H9 (cell line): ENCODE data around the gene ACTL7A. TPM values are rescaled to one million over a fixed set of nuclear protein-coding genes. Genes with fewer than 3 reads are reported as not detected.

Experiments used
- DNase-seq: peaks from one replicate; pipeline ENCODE4 v3.0.0-alpha.2; 2017
- H2AFZ ChIP-seq: one replicate; pipeline ENCODE4 v1.6.1; 2013; ENCODE audit warnings: mild to moderate bottlenecking, low read length, control low read depth, moderate library complexity
- H2AK5ac ChIP-seq: 2 replicates; pipeline ENCODE4 v1.6.1; 2013; ENCODE audit warnings: low read length, control low read depth, mixed read lengths; ENCODE audit not compliant: insufficient read length
- H2BK120ac ChIP-seq: one replicate; pipeline ENCODE4 v1.6.1; 2013; ENCODE audit warnings: low read depth, mild to moderate bottlenecking, low read length, control low read depth, inconsistent platforms; ENCODE audit not compliant: poor library complexity, severe bottlenecking
- H2BK12ac ChIP-seq: 2 replicates; pipeline ENCODE4 v1.6.1; 2013; ENCODE audit warnings: low read length, control low read depth, mixed read lengths, low read depth; ENCODE audit not compliant: insufficient read length
- H2BK15ac ChIP-seq: 2 replicates; pipeline ENCODE4 v1.6.1; 2013; ENCODE audit warnings: low read depth, low read length, control low read depth
- H2BK20ac ChIP-seq: one replicate; pipeline ENCODE4 v1.6.1; 2013; ENCODE audit warnings: low read depth, mild to moderate bottlenecking, low read length, control low read depth, inconsistent platforms; ENCODE audit not compliant: poor library complexity, severe bottlenecking
- H2BK5ac ChIP-seq: 2 replicates; pipeline ENCODE4 v1.6.1; 2013; ENCODE audit warnings: low read length, control low read depth, mixed read lengths; ENCODE audit not compliant: insufficient read length
- H3K14ac ChIP-seq: 2 replicates; pipeline ENCODE4 v1.6.1; 2013; ENCODE audit warnings: low read length, control low read depth; ENCODE audit not compliant: insufficient read depth
- H3K18ac ChIP-seq: 2 replicates; pipeline ENCODE4 v1.6.1; 2013; ENCODE audit warnings: low read depth, mild to moderate bottlenecking, mixed read lengths, low read length, control low read depth; ENCODE audit not compliant: insufficient read length
- H3K23ac ChIP-seq: 2 replicates; pipeline ENCODE4 v1.6.1; 2013; ENCODE audit warnings: low read length, control low read depth, mixed read lengths, low read depth; ENCODE audit not compliant: insufficient read length
- H3K23me2 ChIP-seq: 2 replicates; pipeline ENCODE4 v1.6.1; 2013; ENCODE audit warnings: low read depth, mild to moderate bottlenecking, mixed read lengths, low read length, control low read depth; ENCODE audit not compliant: insufficient read length, poor library complexity, severe bottlenecking
- H3K27ac ChIP-seq: 2 replicates; pipeline ENCODE4 v1.5.1; 2013; ENCODE audit warnings: low read length, control low read depth, mixed read lengths, low read depth; ENCODE audit not compliant: insufficient read length
- H3K27me3 ChIP-seq: 2 replicates; pipeline ENCODE4 v1.6.1; 2013; ENCODE audit warnings: low read length, control low read depth, inconsistent platforms; ENCODE audit not compliant: insufficient read depth
- H3K4ac ChIP-seq: 2 replicates; pipeline ENCODE4 v1.6.1; 2013; ENCODE audit warnings: low read depth, mild to moderate bottlenecking, control low read depth, inconsistent platforms, low read length, moderate library complexity
- H3K4me1 ChIP-seq: 2 replicates; pipeline ENCODE4 v1.6.1; 2013; ENCODE audit warnings: low read length, control low read depth, inconsistent platforms; ENCODE audit not compliant: insufficient read depth
- H3K4me2 ChIP-seq: 2 replicates; pipeline ENCODE4 v1.6.1; 2013; ENCODE audit warnings: low read length, control low read depth, mixed read lengths; ENCODE audit not compliant: insufficient read length, insufficient read depth
- H3K56ac ChIP-seq: 2 replicates; pipeline ENCODE4 v1.6.1; 2013; ENCODE audit warnings: low read depth, mild to moderate bottlenecking, mixed read lengths, low read length, control low read depth; ENCODE audit not compliant: insufficient read length
- H3K79me1 ChIP-seq: 2 replicates; pipeline ENCODE4 v1.6.1; 2013; ENCODE audit warnings: low read depth, mild to moderate bottlenecking, moderate library complexity, low read length, control low read depth, inconsistent platforms; ENCODE audit not compliant: insufficient read depth, poor library complexity, severe bottlenecking
- H3K79me2 ChIP-seq: 2 replicates; pipeline ENCODE4 v1.6.1; 2013; ENCODE audit warnings: low read length, control low read depth, inconsistent platforms; ENCODE audit not compliant: insufficient read depth
- H3K9ac ChIP-seq: 2 replicates; pipeline ENCODE4 v1.6.1; 2013; ENCODE audit warnings: low read length, control low read depth, mixed read lengths; ENCODE audit not compliant: insufficient read length; ENCODE audit errors: extremely low read depth
- H3K9me3 ChIP-seq: one replicate; pipeline ENCODE4 v1.6.1; 2013; ENCODE audit warnings: low read depth, low read length, inconsistent platforms; ENCODE audit not compliant: control insufficient read depth
- H3T11ph ChIP-seq: one replicate; pipeline ENCODE4 v1.6.1; 2013; ENCODE audit warnings: mild to moderate bottlenecking, low read length, control low read depth, inconsistent platforms
- H4K20me1 ChIP-seq: one replicate; pipeline ENCODE4 v1.6.1; 2013; ENCODE audit not compliant: control insufficient read depth, insufficient read length, insufficient read depth
- H4K5ac ChIP-seq: 2 replicates; pipeline ENCODE4 v1.6.1; 2013; ENCODE audit warnings: low read depth, mild to moderate bottlenecking, mixed read lengths, low read length, control low read depth; ENCODE audit not compliant: insufficient read length
- H4K8ac ChIP-seq: replicated peaks from 2 replicates; pipeline ENCODE4 v1.6.1; 2013; ENCODE audit warnings: low read length, control low read depth, mixed read lengths, low read depth; ENCODE audit not compliant: insufficient read length
- H4K91ac ChIP-seq: 2 replicates; pipeline ENCODE4 v1.6.1; 2013; ENCODE audit warnings: low read depth, mild to moderate bottlenecking, moderate library complexity, mixed read lengths, low read length, control low read depth; ENCODE audit not compliant: insufficient read length
- H3K27ac Mint-ChIP-seq, 3 experiments: 2 replicates in 2 of 3; 3 replicates in 1 of 3; pipeline ENCODE4 v1.8.0; 2020 to 2021; ENCODE audit warnings: mixed read lengths in 3 of 3, mild to moderate bottlenecking in 1 of 3, moderate library complexity in 1 of 3
- H3K27me3 Mint-ChIP-seq: 2 replicates; pipeline ENCODE4 v1.8.0; 2021; ENCODE audit warnings: low read depth, mild to moderate bottlenecking, moderate library complexity, mixed read lengths
- H3K36me3 Mint-ChIP-seq, 3 experiments: 2 replicates in 2 of 3; 3 replicates in 1 of 3; pipeline ENCODE4 v1.8.0; 2020 to 2021; ENCODE audit warnings: low read depth in 3 of 3, mixed read lengths in 3 of 3; ENCODE audit not compliant: insufficient read depth in 1 of 3
- H3K4me1 Mint-ChIP-seq, 2 experiments: 2 replicates each; pipeline ENCODE4 v1.8.0; 2020; ENCODE audit warnings: mixed read lengths in 2 of 2
- H3K4me3 Mint-ChIP-seq, 2 experiments: 2 replicates in 1 of 2; 3 replicates in 1 of 2; pipeline ENCODE4 v1.8.0; 2020 to 2021; ENCODE audit warnings: mild to moderate bottlenecking in 2 of 2, mixed read lengths in 2 of 2, moderate library complexity in 1 of 2
- H3K9me3 Mint-ChIP-seq, 2 experiments: 2 replicates in 1 of 2; 3 replicates in 1 of 2; pipeline ENCODE4 v1.8.0; 2020; ENCODE audit warnings: mild to moderate bottlenecking in 2 of 2, mixed read lengths in 2 of 2, moderate library complexity in 1 of 2
- WGBS: extraction: QIAGEN DNeasy Blood & Tissue Kit; methylation state at CpG from one replicate; pipeline ENCODE4 v1.1.7; 2013; ENCODE audit warnings: missing lambda C conversion rate, low lambda C conversion rate, mixed read lengths; ENCODE audit not compliant: insufficient read length; ENCODE audit errors: extremely low coverage; 5-methylcytosine and 5-hydroxymethylcytosine counted together
- total RNA-seq: library from RNA; stranded (reverse); gene quantifications from 2 replicates; pipeline ENCODE4 v1.2.1, GENCODE V29; 2021
- TF ChIP-seq, protein P1 (sequence below): fragments of 200-600 bp; sonication (generic); conservative IDR thresholded peaks from 3 replicates; pipeline ENCODE4 v1.8.0; 2021; ENCODE audit warnings: antibody characterized with exemption, mild to moderate bottlenecking

Gene ACTL7A
- total RNA-seq, 1 experiment from 2014 or later = not detected

DNA sequence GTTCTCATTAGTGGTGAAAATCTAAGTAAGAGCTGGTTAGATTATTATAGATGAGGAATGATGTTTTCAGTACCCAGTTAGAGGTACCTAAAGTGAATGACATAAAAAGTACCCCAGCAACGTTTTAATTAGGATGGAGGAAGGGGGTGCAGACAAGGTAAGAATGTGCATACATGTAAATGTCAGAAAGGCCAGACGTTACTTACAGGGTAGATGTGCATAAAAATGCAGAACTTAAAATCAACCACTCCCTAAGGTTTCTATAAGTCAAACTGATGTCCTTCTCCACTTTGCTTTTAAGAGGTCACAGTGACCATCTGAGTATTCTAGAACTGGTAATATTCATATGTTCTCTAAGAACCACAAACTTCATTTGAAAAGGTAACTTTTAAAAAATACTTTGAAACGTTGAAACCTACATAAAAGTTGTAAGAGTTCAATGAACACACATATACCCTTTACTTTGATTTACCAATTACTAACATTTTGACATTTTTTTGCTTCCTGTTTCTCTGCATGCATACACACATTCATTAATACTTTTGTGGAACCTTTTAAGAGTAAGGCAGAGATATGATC, 18.8 kb downstream of the ACTL7A start:
- Histone ChIP-seq H3K18ac (no peak overlapping the region), H3K23me2 (no peaks in the 10 kb centered on the region), H3K9ac (no peak overlapping the region), H2BK5ac (no peak overlapping the region), H3K27me3 (no peaks in the 10 kb centered on the region), H3K56ac (no peak overlapping the region), H4K20me1 (no peaks in the 10 kb centered on the region), H3K27ac (no peak overlapping the region), H3K79me2 (no peaks in the 10 kb centered on the region), H3T11ph (no peak overlapping the region), H4K91ac (no peak overlapping the region), H3K4me2 (no peak overlapping the region), H4K5ac (no peak overlapping the region), H3K23ac (no peak overlapping the region), H3K4ac (no peak overlapping the region), H3K14ac (no peak overlapping the region), H2BK15ac (no peak overlapping the region), H2AK5ac (no peak overlapping the region), H3K4me1 (no peaks in the 10 kb centered on the region), H2BK20ac (no peak overlapping the region), H3K9me3 (no peaks in the 10 kb centered on the region), H2BK120ac (no peak overlapping the region), H2BK12ac (no peak overlapping the region), H2AFZ (no peak overlapping the region), H3K79me1 (no peaks in the 10 kb centered on the region), H4K8ac (no peak overlapping the region)
- TF ChIP-seq, protein P1, sequence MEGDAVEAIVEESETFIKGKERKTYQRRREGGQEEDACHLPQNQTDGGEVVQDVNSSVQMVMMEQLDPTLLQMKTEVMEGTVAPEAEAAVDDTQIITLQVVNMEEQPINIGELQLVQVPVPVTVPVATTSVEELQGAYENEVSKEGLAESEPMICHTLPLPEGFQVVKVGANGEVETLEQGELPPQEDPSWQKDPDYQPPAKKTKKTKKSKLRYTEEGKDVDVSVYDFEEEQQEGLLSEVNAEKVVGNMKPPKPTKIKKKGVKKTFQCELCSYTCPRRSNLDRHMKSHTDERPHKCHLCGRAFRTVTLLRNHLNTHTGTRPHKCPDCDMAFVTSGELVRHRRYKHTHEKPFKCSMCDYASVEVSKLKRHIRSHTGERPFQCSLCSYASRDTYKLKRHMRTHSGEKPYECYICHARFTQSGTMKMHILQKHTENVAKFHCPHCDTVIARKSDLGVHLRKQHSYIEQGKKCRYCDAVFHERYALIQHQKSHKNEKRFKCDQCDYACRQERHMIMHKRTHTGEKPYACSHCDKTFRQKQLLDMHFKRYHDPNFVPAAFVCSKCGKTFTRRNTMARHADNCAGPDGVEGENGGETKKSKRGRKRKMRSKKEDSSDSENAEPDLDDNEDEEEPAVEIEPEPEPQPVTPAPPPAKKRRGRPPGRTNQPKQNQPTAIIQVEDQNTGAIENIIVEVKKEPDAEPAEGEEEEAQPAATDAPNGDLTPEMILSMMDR = no peak
- no peak overlapping the region for H3K27ac Mint-ChIP-seq
- no peaks in the 10 kb centered on the region for H3K27me3 Mint-ChIP-seq
- WGBS = no CpG with 5 or more reads among the region's 3 CpGs
- H3K4me1 Mint-ChIP-seq = no peaks in the 10 kb centered on the region
- H3K36me3 Mint-ChIP-seq = peaks cover 6 to 50% (median 43%) of the 10 kb centered on the region in 3 experiments; a peak in 5 of 7 replicates
- no peak overlapping the region for H3K4me3 Mint-ChIP-seq
- H3K9me3 Mint-ChIP-seq = no peaks in the 10 kb centered on the region
- no peak for DNase-seq
